ENCODE results near the gene TMEM39A.

DNA sequence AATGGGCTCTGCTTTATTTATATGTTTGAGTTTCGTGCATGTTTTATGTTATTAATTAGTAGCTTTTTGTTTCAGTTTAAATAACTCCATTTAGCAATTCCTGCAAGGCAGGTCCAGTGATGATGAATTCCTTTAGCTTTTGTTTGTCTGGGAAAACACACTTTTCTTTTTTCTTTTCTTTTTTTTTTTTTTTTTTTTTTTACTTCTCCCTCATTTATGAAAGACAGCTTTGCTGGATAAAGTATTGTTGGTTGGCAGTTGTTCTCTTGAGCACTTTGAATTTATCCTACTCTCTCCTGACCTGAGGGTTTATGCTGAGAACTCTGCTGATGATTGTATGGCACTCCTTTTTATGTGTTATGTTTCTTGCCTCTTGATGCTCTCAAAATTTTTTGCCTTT, 35.7 kb downstream of the TMEM39A start:
- no peak for TF ChIP-seq POLR2A (IDR thresholded peaks at IDR 0.05)
- TF ChIP-seq, protein P1, sequence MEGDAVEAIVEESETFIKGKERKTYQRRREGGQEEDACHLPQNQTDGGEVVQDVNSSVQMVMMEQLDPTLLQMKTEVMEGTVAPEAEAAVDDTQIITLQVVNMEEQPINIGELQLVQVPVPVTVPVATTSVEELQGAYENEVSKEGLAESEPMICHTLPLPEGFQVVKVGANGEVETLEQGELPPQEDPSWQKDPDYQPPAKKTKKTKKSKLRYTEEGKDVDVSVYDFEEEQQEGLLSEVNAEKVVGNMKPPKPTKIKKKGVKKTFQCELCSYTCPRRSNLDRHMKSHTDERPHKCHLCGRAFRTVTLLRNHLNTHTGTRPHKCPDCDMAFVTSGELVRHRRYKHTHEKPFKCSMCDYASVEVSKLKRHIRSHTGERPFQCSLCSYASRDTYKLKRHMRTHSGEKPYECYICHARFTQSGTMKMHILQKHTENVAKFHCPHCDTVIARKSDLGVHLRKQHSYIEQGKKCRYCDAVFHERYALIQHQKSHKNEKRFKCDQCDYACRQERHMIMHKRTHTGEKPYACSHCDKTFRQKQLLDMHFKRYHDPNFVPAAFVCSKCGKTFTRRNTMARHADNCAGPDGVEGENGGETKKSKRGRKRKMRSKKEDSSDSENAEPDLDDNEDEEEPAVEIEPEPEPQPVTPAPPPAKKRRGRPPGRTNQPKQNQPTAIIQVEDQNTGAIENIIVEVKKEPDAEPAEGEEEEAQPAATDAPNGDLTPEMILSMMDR (IDR thresholded peaks at IDR 0.05), result no peak

Data from ovary (tissue), 3 donors.